CD14-positive monocyte (primary cell): Measurements from ENCODE around the gene ME3. TPM values are rescaled to one million over a fixed set of nuclear protein-coding genes. Genes with fewer than 3 reads are reported as not detected.

Experiments
- DNase-seq, 3 donors: peaks; one replicate each; pipeline ENCODE4 v3.0.0-alpha.2; 2011 to 2022
- H2AFZ ChIP-seq: 2 replicates; pipeline ENCODE4 v1.6.0; 2012; ENCODE audit warnings: mild to moderate bottlenecking, low read depth, low read length, inconsistent platforms; ENCODE audit not compliant: insufficient read depth, poor library complexity, severe bottlenecking
- H3K27ac ChIP-seq, 2 donors: 1 replicate in 1 of 2; 2 replicates in 1 of 2; pipeline ENCODE4 v1.5.1; 2012 to 2013; ENCODE audit warnings: low read length in 2 of 2, control low read depth in 1 of 2, inconsistent platforms in 1 of 2, low read depth in 1 of 2, mild to moderate bottlenecking in 1 of 2
- H3K27me3 ChIP-seq, 2 donors: one replicate each; pipeline versions ENCODE4 v1.6.0 to v1.6.1; 2011 to 2013; ENCODE audit warnings: low read length in 2 of 2; ENCODE audit not compliant: control insufficient read depth in 2 of 2, insufficient read depth in 2 of 2
- H3K36me3 ChIP-seq, 2 donors: replicated peaks in 1 of 2; 1 replicate in 1 of 2; 2 replicates in 1 of 2; pipeline versions ENCODE4 v1.5.1 to v1.6.1; 2012 to 2013; ENCODE audit warnings: low read length in 2 of 2, control low read depth in 1 of 2, inconsistent platforms in 1 of 2, mild to moderate bottlenecking in 1 of 2; ENCODE audit not compliant: insufficient read depth in 2 of 2, control insufficient read depth in 1 of 2
- H3K4me1 ChIP-seq, 2 donors: 1 replicate in 1 of 2; 2 replicates in 1 of 2; pipeline versions ENCODE4 v1.5.1 to v1.6.1; 2012 to 2013; ENCODE audit warnings: low read length in 2 of 2, control low read depth in 1 of 2, inconsistent platforms in 1 of 2, mild to moderate bottlenecking in 1 of 2, moderate library complexity in 1 of 2; ENCODE audit not compliant: insufficient read depth in 2 of 2, control insufficient read depth in 1 of 2
- H3K4me2 ChIP-seq: replicated peaks from 2 replicates; pipeline ENCODE3; 2012; ENCODE audit warnings: low read length, moderate library complexity, mild to moderate bottlenecking; ENCODE audit not compliant: poor library complexity, severe bottlenecking; ENCODE audit errors: extremely low read depth
- H3K4me3 ChIP-seq, 3 experiments: fragments of 200-600 bp in 1 of 3; sonication (generic) in 1 of 3; replicated peaks in 1 of 3; 1 replicate in 2 of 3; 2 replicates in 1 of 3; pipeline ENCODE4 v1.5.1; 2011 to 2013; ENCODE audit warnings: low read length in 3 of 3, mild to moderate bottlenecking in 3 of 3, control low read depth in 2 of 3, low read depth in 2 of 3, inconsistent platforms in 1 of 3, moderate library complexity in 1 of 3
- H3K79me2 ChIP-seq: 2 replicates; pipeline ENCODE4 v1.6.0; 2012; ENCODE audit warnings: mild to moderate bottlenecking, control low read depth, inconsistent platforms, low read length, moderate library complexity; ENCODE audit not compliant: insufficient read depth
- H3K9ac ChIP-seq: 2 replicates; pipeline ENCODE4 v1.6.0; 2017; ENCODE audit warnings: low read length, mild to moderate bottlenecking; ENCODE audit not compliant: insufficient read depth, poor library complexity, severe bottlenecking
- H3K9me3 ChIP-seq, 2 donors: replicated peaks in 1 of 2; 1 replicate in 1 of 2; 2 replicates in 1 of 2; pipeline versions ENCODE4 v1.5.1 to v1.6.1; 2012 to 2013; ENCODE audit warnings: low read length in 2 of 2, control low read depth in 1 of 2; ENCODE audit not compliant: control insufficient read depth in 1 of 2, insufficient read depth in 1 of 2
- H4K20me1 ChIP-seq: 2 replicates; pipeline ENCODE4 v1.6.0; 2012; ENCODE audit warnings: mild to moderate bottlenecking, low read length, control low read depth, moderate library complexity; ENCODE audit not compliant: insufficient read depth
- H3K27ac Mint-ChIP-seq, 7 donors: one replicate each; pipeline ENCODE4 v1.8.0; 2020; ENCODE audit warnings: mild to moderate bottlenecking in 7 of 7, mixed read lengths in 7 of 7, moderate library complexity in 6 of 7, inconsistent platforms in 2 of 7
- H3K27me3 Mint-ChIP-seq, 3 donors: one replicate each; pipeline ENCODE4 v1.8.0; 2021 to 2022; ENCODE audit warnings: low read depth in 3 of 3, mild to moderate bottlenecking in 3 of 3, mixed read lengths in 3 of 3, moderate library complexity in 3 of 3, inconsistent platforms in 1 of 3
- H3K36me3 Mint-ChIP-seq, 2 donors: one replicate each; pipeline ENCODE4 v1.8.0; 2020; ENCODE audit warnings: mixed read lengths in 2 of 2, inconsistent platforms in 1 of 2, mild to moderate bottlenecking in 1 of 2
- H3K4me1 Mint-ChIP-seq: one replicate; pipeline ENCODE4 v1.8.0; 2020; ENCODE audit warnings: mild to moderate bottlenecking, mixed read lengths
- H3K4me3 Mint-ChIP-seq, 2 donors: one replicate each; pipeline ENCODE4 v1.8.0; 2020; ENCODE audit warnings: mild to moderate bottlenecking in 2 of 2, mixed read lengths in 2 of 2, moderate library complexity in 1 of 2
- H3K9me3 Mint-ChIP-seq, 7 donors: one replicate each; pipeline ENCODE4 v1.8.0; 2020 to 2022; ENCODE audit warnings: mixed read lengths in 7 of 7, mild to moderate bottlenecking in 6 of 7, moderate library complexity in 6 of 7, inconsistent platforms in 2 of 7
- CTCF ChIP-seq: fragments of 200-600 bp; IDR thresholded peaks from one replicate; pipeline ENCODE4 v1.8.0; 2022; ENCODE audit warnings: antibody characterized with exemption, mild to moderate bottlenecking
- WGBS: methylation state at CpG from one replicate; pipeline ENCODE4 v1.1.5; 2013; ENCODE audit warnings: missing lambda C conversion rate; ENCODE audit not compliant: insufficient coverage; 5-methylcytosine and 5-hydroxymethylcytosine counted together
- intact Hi-C, 2 donors: fragments of 100-400 bp; cut with micrococcal nuclease; formaldehyde crosslinking; loops; one replicate each; pipeline versions ENCODE4 v1.15.0 to v1.15.1; 2023
- polyA plus RNA-seq, 3 donors: library from polyadenylated mRNA; depleted of rRNA in 1 of 3; unstranded in 2 of 3; stranded (reverse) in 1 of 3; fragments of 300-500 nt in 2 of 3; fragments of >200 nt in 1 of 3; fragmentation: Illumina TruSeq in 2 of 3; gene quantifications; 1 replicate in 2 of 3; 2 replicates in 1 of 3; pipeline ENCODE4 v1.2.3, GENCODE V29; 2012 to 2021

The ME3 gene
- polyA plus RNA-seq, 3 donors: 0.31 to 3.0 (median 0.42) TPM

GRCh38 chr11:86578727-86579405 is 93.5 kb downstream of the ME3 start:
- H2AFZ ChIP-seq: no peak overlapping the region
- Mint-ChIP-seq H3K4me3 (no peak overlapping the region), H3K4me1 (no peaks in the 10 kb centered on the region), H3K36me3 (no peaks in the 10 kb centered on the region), H3K27ac (no peak overlapping the region), H3K9me3 (no peaks in the 10 kb centered on the region), H3K27me3 (peaks cover 0 to 2% (median 1%) of the 10 kb centered on the region in 3 donors)
- no peak overlapping the region for H3K9ac ChIP-seq
- H4K20me1 ChIP-seq: no peaks in the 10 kb centered on the region
- no peaks in the 10 kb centered on the region for H3K4me1 ChIP-seq
- no peak overlapping the region for H3K4me2 ChIP-seq
- 100% methylated on average over 1 of the region's 2 CpGs for WGBS
- H3K36me3 ChIP-seq: no peaks in the 10 kb centered on the region
- no peak for TF ChIP-seq CTCF
- no peaks in the 10 kb centered on the region for H3K9me3 ChIP-seq
- H3K4me3 ChIP-seq: no peak overlapping the region
- intact Hi-C loops: no loop called here
- H3K27me3 ChIP-seq: no peaks in the 10 kb centered on the region
- H3K27ac ChIP-seq: no peak overlapping the region
- no peak for DNase-seq
- no peaks in the 10 kb centered on the region for H3K79me2 ChIP-seq

- Mint-ChIP-seq H3K9me3 (no peaks in the 10 kb centered on the region), H3K36me3 (no peaks in the 10 kb centered on the region), H3K27me3 (peaks cover 0 to 2% (median 0%) of the 10 kb centered on the region in 3 donors), H3K4me1 (no peaks in the 10 kb centered on the region), H3K4me3 (no peak overlapping the region), H3K27ac (peak overlapping the region in 1 of 7 donors; percentile 60)
- 100% methylated on average over 6 of the region's 10 CpGs for WGBS
- H2AFZ ChIP-seq: no peak overlapping the region
- H3K4me1 ChIP-seq: no peaks in the 10 kb centered on the region
- no peak overlapping the region for H3K27ac ChIP-seq
- no peak for DNase-seq
- no peak overlapping the region for H3K4me2 ChIP-seq
- no peak overlapping the region for H3K9ac ChIP-seq
- H3K4me3 ChIP-seq: no peak overlapping the region
- H4K20me1 ChIP-seq: no peaks in the 10 kb centered on the region
- no peaks in the 10 kb centered on the region for H3K36me3 ChIP-seq
- no peak for TF ChIP-seq CTCF
- H3K79me2 ChIP-seq: no peaks in the 10 kb centered on the region
- intact Hi-C loops: no loop called here
- no peaks in the 10 kb centered on the region for H3K9me3 ChIP-seq
- H3K27me3 ChIP-seq: no peaks in the 10 kb centered on the region
Measured at GRCh38 chr11:86577644-86578636, 94.5 kb downstream of the ME3 start.
